H1 (cell line): ENCODE results near the gene TRAP1. TPM values are rescaled to one million over a fixed set of nuclear protein-coding genes. Genes with fewer than 3 reads are reported as not detected.

Experiments used
- CTCF ChIA-PET: fragments of 300-600 bp; sonication (Branson Sonifier 250); formaldehyde crosslinking; loops from one replicate; lab custom pipeline; 2021; ENCODE audit not compliant: partially characterized antibody; lab: Charles Lee
- POLR2A ChIA-PET: fragments of 300-600 bp; sonication (Branson Sonifier 250); formaldehyde crosslinking; loops from one replicate; lab custom pipeline; 2021; ENCODE audit warnings: inconsistent platforms; ENCODE audit not compliant: partially characterized antibody; lab: Charles Lee
- DNase-seq, 2 experiments: peaks; one replicate each; pipeline versions ENCODE4 v3.0.0 to v3.0.0-alpha.2; 2010 to 2022; ENCODE audit warnings: low spot score in 2 of 2, low read depth in 1 of 2, mixed read lengths in 1 of 2
- FAIRE-seq: peaks from 2 replicates; lab custom pipeline; 2011; peaks lifted over from hg19 to GRCh38; lab: Jason Lieb, UNC
- H2AFZ ChIP-seq: 2 replicates; pipeline ENCODE4 v1.8.1; 2012; ENCODE audit warnings: low read length, inconsistent platforms
- H2AK5ac ChIP-seq: 2 replicates; pipeline ENCODE4 v1.6.1; 2013; ENCODE audit warnings: low read depth, low read length
- H2BK120ac ChIP-seq: replicated peaks from 2 replicates; pipeline ENCODE3; 2013; ENCODE audit warnings: low read depth, low read length, inconsistent platforms
- H2BK12ac ChIP-seq: 2 replicates; pipeline ENCODE4 v1.6.1; 2013; ENCODE audit warnings: low read depth, low read length
- H2BK15ac ChIP-seq: 2 replicates; pipeline ENCODE4 v1.6.1; 2013; ENCODE audit warnings: low read length
- H2BK20ac ChIP-seq: 2 replicates; pipeline ENCODE4 v1.6.1; 2013; ENCODE audit warnings: low read length
- H2BK5ac ChIP-seq: 2 replicates; pipeline ENCODE4 v1.6.1; 2013; ENCODE audit warnings: low read depth, low read length
- H3K14ac ChIP-seq: 2 replicates; pipeline ENCODE4 v1.6.1; 2013; ENCODE audit warnings: inconsistent platforms; ENCODE audit not compliant: insufficient read length
- H3K18ac ChIP-seq: 2 replicates; pipeline ENCODE4 v1.6.1; 2013; ENCODE audit warnings: low read length; ENCODE audit errors: extremely low read depth
- H3K23ac ChIP-seq: 2 replicates; pipeline ENCODE4 v1.6.1; 2013; ENCODE audit warnings: inconsistent platforms; ENCODE audit not compliant: insufficient read length
- H3K23me2 ChIP-seq: 2 replicates; pipeline ENCODE4 v1.6.1; 2013; ENCODE audit warnings: low read depth, low read length
- H3K27ac ChIP-seq: 2 replicates; pipeline ENCODE4 v1.6.1; 2011; ENCODE audit warnings: low read depth, low read length, inconsistent platforms
- H3K27me3 ChIP-seq, 4 experiments: replicated peaks in 1 of 4; 1 replicate in 1 of 4; 2 replicates in 3 of 4; pipeline versions ENCODE4 v1.6.1 to v1.8.1; 2011 to 2013; ENCODE audit warnings: low read length in 3 of 4, mild to moderate bottlenecking in 3 of 4, inconsistent platforms in 2 of 4, mixed read lengths in 2 of 4, moderate library complexity in 1 of 4; ENCODE audit not compliant: control insufficient read depth in 3 of 4, insufficient read depth in 3 of 4; ENCODE audit errors: extremely low read depth in 1 of 4
- H3K36me3 ChIP-seq, 4 experiments: 2 replicates each; pipeline versions ENCODE4 v1.6.1 to v1.8.1; 2011 to 2013; ENCODE audit warnings: mild to moderate bottlenecking in 4 of 4, low read length in 3 of 4, moderate library complexity in 2 of 4, control low read depth in 1 of 4, inconsistent platforms in 1 of 4; ENCODE audit not compliant: insufficient read depth in 4 of 4, control insufficient read depth in 2 of 4
- H3K4ac ChIP-seq: replicated peaks from 2 replicates; pipeline ENCODE3; 2013; ENCODE audit warnings: low read length, low read depth, mixed read lengths, inconsistent platforms; ENCODE audit not compliant: insufficient read length
- H3K4me1 ChIP-seq, 4 experiments: replicated peaks in 1 of 4; 1 replicate in 1 of 4; 2 replicates in 3 of 4; pipeline versions ENCODE4 v1.6.1 to v1.8.1; 2011 to 2013; ENCODE audit warnings: low read length in 3 of 4, inconsistent platforms in 2 of 4, mixed read lengths in 1 of 4; ENCODE audit not compliant: insufficient read depth in 4 of 4, control insufficient read depth in 3 of 4
- H3K4me2 ChIP-seq, 2 experiments: 2 replicates each; pipeline versions ENCODE4 v1.6.1 to v1.8.1; 2011 to 2013; ENCODE audit warnings: low read depth in 2 of 2, low read length in 2 of 2, control low read depth in 1 of 2, inconsistent platforms in 1 of 2, mild to moderate bottlenecking in 1 of 2; ENCODE audit not compliant: insufficient read depth in 1 of 2
- H3K4me3 ChIP-seq, 4 experiments: fragments of 200-600, 300-600 bp in 1 of 4; sonication (generic), shearing (Covaris generic), sonication (Bioruptor Twin) in 1 of 4; 2 replicates each; pipeline versions ENCODE4 v1.5.1 to v1.8.1; 2011 to 2016; ENCODE audit warnings: low read length in 4 of 4, low read depth in 3 of 4, control low read depth in 2 of 4, inconsistent platforms in 2 of 4, mild to moderate bottlenecking in 2 of 4, mixed read lengths in 1 of 4, moderate library complexity in 1 of 4; ENCODE audit not compliant: insufficient read depth in 2 of 4; ENCODE audit errors: extremely low read depth in 1 of 4
- H3K56ac ChIP-seq: replicated peaks from 2 replicates; pipeline ENCODE3; 2013; ENCODE audit warnings: low read depth, mild to moderate bottlenecking, mixed read lengths, low read length, inconsistent platforms; ENCODE audit not compliant: insufficient read length
- H3K79me1 ChIP-seq: 2 replicates; pipeline ENCODE4 v1.6.1; 2013; ENCODE audit warnings: low read depth, low read length, control low read depth
- H3K79me2 ChIP-seq, 2 experiments: 2 replicates each; pipeline versions ENCODE4 v1.6.1 to v1.8.1; 2012 to 2013; ENCODE audit warnings: low read length in 2 of 2, mild to moderate bottlenecking in 2 of 2, inconsistent platforms in 1 of 2; ENCODE audit not compliant: insufficient read depth in 2 of 2, control insufficient read depth in 1 of 2
- H3K9ac ChIP-seq, 4 experiments: replicated peaks in 1 of 4; 1 replicate in 1 of 4; 2 replicates in 3 of 4; pipeline versions ENCODE4 v1.6.1 to v1.8.1; 2011 to 2013; ENCODE audit warnings: low read depth in 3 of 4, low read length in 3 of 4, control low read depth in 2 of 4, mild to moderate bottlenecking in 2 of 4, moderate library complexity in 2 of 4, inconsistent platforms in 1 of 4; ENCODE audit errors: extremely low read depth in 1 of 4
- H3K9me3 ChIP-seq, 2 experiments: 2 replicates each; pipeline versions ENCODE4 v1.6.1 to v1.8.1; 2012 to 2013; ENCODE audit warnings: mild to moderate bottlenecking in 2 of 2, moderate library complexity in 2 of 2, control low read depth in 1 of 2, inconsistent platforms in 1 of 2, low read depth in 1 of 2, low read length in 1 of 2, mixed read lengths in 1 of 2; ENCODE audit not compliant: insufficient read depth in 2 of 2
- H4K20me1 ChIP-seq, 2 experiments: replicated peaks in 1 of 2; 2 replicates each; pipeline versions ENCODE3 to v1.8.1; 2011 to 2013; ENCODE audit warnings: inconsistent platforms in 2 of 2, low read length in 2 of 2, mild to moderate bottlenecking in 1 of 2; ENCODE audit not compliant: insufficient read depth in 2 of 2, control insufficient read depth in 1 of 2
- H4K5ac ChIP-seq: 2 replicates; pipeline ENCODE4 v1.6.1; 2013; ENCODE audit warnings: low read length, low read depth, mixed read lengths, inconsistent platforms; ENCODE audit not compliant: insufficient read length
- H4K8ac ChIP-seq: 2 replicates; pipeline ENCODE4 v1.8.0; 2013; ENCODE audit warnings: mild to moderate bottlenecking, moderate library complexity, low read length, inconsistent platforms; ENCODE audit not compliant: insufficient read depth; ENCODE audit errors: extremely low read depth
- H4K91ac ChIP-seq: replicated peaks from 2 replicates; pipeline ENCODE3; 2013; ENCODE audit warnings: low read length, mixed read lengths, inconsistent platforms; ENCODE audit not compliant: insufficient read length
- ASH2L ChIP-seq: fragments of 200-600, 300-600 bp; sonication (generic); IDR thresholded peaks from one replicate; pipeline ENCODE4 v1.7.1; 2017; ENCODE audit warnings: low read length
- BCL11A ChIP-seq, 2 experiments: IDR thresholded peaks; one replicate each; pipeline ENCODE4 v1.6.1; 2011; ENCODE audit warnings: low read depth in 2 of 2, low read length in 2 of 2, mild to moderate bottlenecking in 2 of 2
- CREB1 ChIP-seq: IDR thresholded peaks from 2 replicates; pipeline ENCODE4 v1.6.1; 2012; ENCODE audit warnings: inconsistent platforms
- KDM1A ChIP-seq: fragments of 200-600, 300-600 bp; sonication (generic); IDR thresholded peaks from 2 replicates; pipeline ENCODE4 v1.7.1; 2016; ENCODE audit warnings: mild to moderate bottlenecking, low read length, borderline replicate concordance
- POLR2A ChIP-seq, 2 experiments: IDR thresholded peaks; 1 replicate in 1 of 2; 2 replicates in 1 of 2; pipeline ENCODE4 v1.6.1; 2011; ENCODE audit warnings: low read depth in 2 of 2, low read length in 2 of 2, mild to moderate bottlenecking in 2 of 2; ENCODE audit errors: control extremely low read depth in 1 of 2
- SP4 ChIP-seq: IDR thresholded peaks from 2 replicates; pipeline ENCODE4 v1.6.1; 2012; ENCODE audit warnings: low read length, inconsistent platforms
- TAF7 ChIP-seq: optimal IDR thresholded peaks from 2 replicates; pipeline ENCODE3; 2011; ENCODE audit warnings: low read depth, mild to moderate bottlenecking, inconsistent platforms, low read length, moderate library complexity, borderline replicate concordance
- WGBS, 2 experiments: shearing (Covaris generic) in 1 of 2; methylation state at CpG; one replicate each; pipeline versions ENCODE4 v1.1.6 to v1.1.7; 2013 to 2015; ENCODE audit warnings: low lambda C conversion rate in 2 of 2, mixed read lengths in 2 of 2, inconsistent platforms in 1 of 2, low coverage in 1 of 2, missing lambda C conversion rate in 1 of 2; ENCODE audit not compliant: insufficient replicate concordance in 2 of 2, insufficient coverage in 1 of 2, insufficient read length in 1 of 2; ENCODE audit errors: extremely low coverage in 1 of 2, missing lambda C conversion rate in 1 of 2; 5-methylcytosine and 5-hydroxymethylcytosine counted together
- polyA plus RNA-seq, 7 experiments: library from polyadenylated mRNA; depleted of rRNA in 3 of 7; stranded (reverse) in 5 of 7; unstranded in 2 of 7; fragments of >200 nt in 5 of 7; fragments of 200-250 nt in 2 of 7; gene quantifications; 1 replicate in 5 of 7; 2 replicates in 1 of 7; 4 replicates in 1 of 7; pipeline versions ENCODE4 v1.2.1 to v1.2.3, GENCODE V29; 2011 to 2013; ENCODE audit warnings: missing spikeins in 2 of 7, mixed read lengths in 2 of 7
- total RNA-seq: library from RNA; stranded (reverse); fragmentation: NEBNext Ultra II Directional; extraction: Animal tissue kit (Norgen Biotek cat#: 25700); gene quantifications from 2 replicates; pipeline ENCODE4 v1.2.1, GENCODE V29; 2021
- TF ChIP-seq, protein P1 (sequence below): IDR thresholded peaks from 2 replicates; pipeline ENCODE4 v1.6.1; 2011; ENCODE audit warnings: low read depth, mild to moderate bottlenecking, low read length; ENCODE audit not compliant: insufficient read depth

TRAP1 gene
- total and polyA plus RNA-seq, 2 of the 8 experiments (the other 6 are each of a cell fraction or from before 2014, with no cell fraction given): 215 to 283 TPM

DNA sequence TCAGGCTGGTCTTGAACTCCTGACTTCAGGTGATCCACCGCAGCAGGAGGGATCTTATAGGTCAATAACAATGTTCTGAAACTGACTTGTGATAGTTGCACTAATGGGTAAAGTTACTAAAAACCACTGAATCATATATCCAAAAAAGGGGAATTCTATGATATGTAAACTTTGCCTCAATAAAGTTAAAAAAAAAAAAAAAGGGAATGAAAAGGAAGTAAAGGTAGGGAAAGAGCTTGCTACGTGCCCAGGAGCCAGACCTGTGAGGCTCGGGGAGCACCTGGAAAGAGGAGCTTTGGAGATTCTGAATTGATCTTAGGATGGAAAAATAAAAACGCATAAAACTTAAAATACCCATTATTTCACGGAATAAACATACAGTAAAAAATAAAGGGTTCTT lies 20.8 kb upstream of the TRAP1 start:
- H3K36me3 ChIP-seq: peaks cover 21 to 60% (median 46%) of the 10 kb centered on the region in 4 experiments; a peak in 7 of 8 replicates
- CTCF ChIA-PET: interaction anchor here (1.1 kb wide), 1 partner anchor 42 kb away, joined by 3 read pairs; no protein-coding TSS in a partner anchor
- no peaks in the 10 kb centered on the region for H3K9me3 ChIP-seq
- POLR2A ChIA-PET: no interaction called here
- H3K4me1 ChIP-seq: no peaks in the 10 kb centered on the region; a peak in 1 of 7 replicates
- H2BK20ac ChIP-seq: no peak overlapping the region
- no peak overlapping the region for H3K4me3 ChIP-seq
- no peak overlapping the region for H3K18ac ChIP-seq
- no peak overlapping the region for H2BK15ac ChIP-seq
- H2BK5ac ChIP-seq: no peak overlapping the region
- no peak overlapping the region for H4K91ac ChIP-seq
- no peak overlapping the region for H3K27ac ChIP-seq
- no peaks in the 10 kb centered on the region for H3K79me2 ChIP-seq
- H2BK12ac ChIP-seq: no peak overlapping the region
- peaks cover 0 to 1% of the 10 kb centered on the region in 2 experiments for H4K20me1 ChIP-seq
- no peak overlapping the region for H2AFZ ChIP-seq
- no peak overlapping the region for H2AK5ac ChIP-seq
- H3K79me1 ChIP-seq: no peaks in the 10 kb centered on the region; the same call in 1 of the 2 replicates
- no peaks in the 10 kb centered on the region for H3K27me3 ChIP-seq
- H4K8ac ChIP-seq: no peak overlapping the region
- no peaks in the 10 kb centered on the region for H3K23me2 ChIP-seq
- H2BK120ac ChIP-seq: no peak overlapping the region
- H3K56ac ChIP-seq: no peak overlapping the region
- H3K4ac ChIP-seq: no peak overlapping the region
- H3K14ac ChIP-seq: no peak overlapping the region
- WGBS, 2 experiments: 88% methylated on average over 5 of the region's 5 CpGs; no CpG with 5 or more reads in 1 of the 2 experiments
- no peak overlapping the region for H3K4me2 ChIP-seq
- H4K5ac ChIP-seq: no peak overlapping the region
- H3K23ac ChIP-seq: no peak overlapping the region
- no peak overlapping the region for H3K9ac ChIP-seq
- no peak for TF ChIP-seq KDM1A
- TF ChIP-seq TAF7: no peak
- TF ChIP-seq CREB1: no peak
- TF ChIP-seq, protein P1, sequence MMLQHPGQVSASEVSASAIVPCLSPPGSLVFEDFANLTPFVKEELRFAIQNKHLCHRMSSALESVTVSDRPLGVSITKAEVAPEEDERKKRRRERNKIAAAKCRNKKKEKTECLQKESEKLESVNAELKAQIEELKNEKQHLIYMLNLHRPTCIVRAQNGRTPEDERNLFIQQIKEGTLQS: no peak
- no peak for TF ChIP-seq ASH2L
- no peak for TF ChIP-seq SP4
- no peak for TF ChIP-seq POLR2A (IDR thresholded peaks at IDR 0.05; ENCODE audit: control extremely low read depth in 1 of 2, low read depth in 2 of 2, low read length in 2 of 2)
- TF ChIP-seq BCL11A (IDR thresholded peaks at IDR 0.05; ENCODE audit: low read depth in 2 of 2, low read length in 2 of 2): no peak
- TF ChIP-seq, all 59 proteins: peak for 0
- no peak for DNase-seq
- no peak for FAIRE-seq
